HL-60 (cell line): Measurements from ENCODE around the gene HCRTR1.

ENCODE experiments used
- CTCF ChIP-seq: IDR thresholded peaks from one replicate; pipeline ENCODE4 v1.5.1; 2011; ENCODE audit warnings: low read length, control low read depth, inconsistent platforms; ENCODE audit not compliant: insufficient read depth
- GABPA ChIP-seq: IDR thresholded peaks from 2 replicates; pipeline ENCODE4 v1.6.1; 2012; ENCODE audit warnings: low read depth
- POLR2AphosphoS5 ChIP-seq: IDR thresholded peaks from 2 replicates; pipeline ENCODE4 v1.6.1; 2012; ENCODE audit warnings: low read depth

- TF ChIP-seq CTCF (no peak), POLR2AphosphoS5 (no peak), GABPA (no peak)
These were observed 4.0 kb downstream of the HCRTR1 start for GRCh38 chr1:31621498-31621820.
